LHCN-M2 (cell line): ENCODE results near the gene CHST15. TPM values are rescaled to one million over a fixed set of nuclear protein-coding genes. Genes with fewer than 3 reads are reported as not detected.
"Not testable (repeated sequence)": the region's sequence is repeated elsewhere in the genome, so short reads cannot be mapped to it uniquely, and the experiment has no call there.

Source experiments
- DNase-seq: peaks from one replicate; pipeline ENCODE4 v3.0.0-alpha.2; 2012; ENCODE audit warnings: low read depth
- total RNA-seq: library from RNA; depleted of rRNA; stranded (reverse); fragments of >200 nt; gene quantifications from 2 replicates; pipeline ENCODE4 v1.2.3, GENCODE V29; 2014

CHST15 gene
- total RNA-seq, 1 experiment from 2014 or later: 40.2 TPM

- no peak for DNase-seq
These were observed 31.4 kb upstream of the CHST15 start for GRCh38 chr10:124124769-124125161.

- no peak for DNase-seq
These were observed 30.8 kb upstream of the CHST15 start for GRCh38 chr10:124124123-124124768.

- no peak for DNase-seq
These were observed 29.8 kb upstream of the CHST15 start for GRCh38 chr10:124123156-124123555.

GRCh38 chr10:124122211-124122610, 28.8 kb upstream of the CHST15 start:
- peak; percentile 74 for DNase-seq

GRCh38 chr10:124120410-124121061, 27.1 kb upstream of the CHST15 start:
- no peak for DNase-seq

- no peak for DNase-seq
These were observed 26.5 kb upstream of the CHST15 start for GRCh38 chr10:124119946-124120345.

- no peak for DNase-seq
These were observed 25.8 kb upstream of the CHST15 start for GRCh38 chr10:124119216-124119615.

- no peak for DNase-seq
These were observed 24.4 kb upstream of the CHST15 start for GRCh38 chr10:124117833-124118232.

GRCh38 chr10:124117511-124117785, 24.1 kb upstream of the CHST15 start:
- DNase-seq: no peak

- no peak for DNase-seq
These were observed 23.5 kb upstream of the CHST15 start for GRCh38 chr10:124116771-124117510.

GRCh38 chr10:124114696-124115095, 21.3 kb upstream of the CHST15 start:
- no peak for DNase-seq

GRCh38 chr10:124112891-124113580, 19.6 kb upstream of the CHST15 start:
- no peak for DNase-seq

- no peak for DNase-seq
These were observed 17.5 kb upstream of the CHST15 start for GRCh38 chr10:124110882-124111281.

GRCh38 chr10:124109261-124109660, 15.9 kb upstream of the CHST15 start:
- DNase-seq: no peak

- no peak for DNase-seq
These were observed 13.7 kb upstream of the CHST15 start for GRCh38 chr10:124107072-124107471.

- peak; percentile 74 for DNase-seq
These were observed 13.0 kb upstream of the CHST15 start for GRCh38 chr10:124106241-124106879.

GRCh38 chr10:124105594-124105993, 12.2 kb upstream of the CHST15 start:
- no peak for DNase-seq

GRCh38 chr10:124105045-124105444, 11.6 kb upstream of the CHST15 start:
- DNase-seq: no peak

GRCh38 chr10:124104011-124104627, 10.7 kb upstream of the CHST15 start:
- DNase-seq: no peak

GRCh38 chr10:124101351-124101750, 8.0 kb upstream of the CHST15 start:
- no peak for DNase-seq

- DNase-seq: not testable (repeated sequence)
These were observed 7.3 kb upstream of the CHST15 start for GRCh38 chr10:124100651-124101050.
